ENCODE measurements around the gene GRM7. TPM values are rescaled to one million over a fixed set of nuclear protein-coding genes. Genes with fewer than 3 reads are reported as not detected.

GRM7 gene
- total and polyA plus RNA-seq, 2 donors (not counting 1 experiment from before 2014, with no cell fraction given) = not detected

GRCh38 chr3:7709376-7710082 lies 848.6 kb downstream of the GRM7 start:
- Histone ChIP-seq H3K4me2 (replicated peaks; ENCODE audit: low read depth, low read length, poor library complexity, severe bottlenecking) (no peak overlapping the region), H3K4me3 (ENCODE audit: control extremely low read depth in 1 of 5, extremely low read depth in 1 of 5, insufficient read depth in 1 of 5, low read depth in 2 of 5, low read length in 4 of 5) (no peak overlapping the region), H3K79me2 (ENCODE audit: control insufficient read depth, insufficient read depth, low read length) (no peaks in the 10 kb centered on the region), H3K9me3 (ENCODE audit: control extremely low read depth in 1 of 3, control insufficient read depth in 2 of 3, insufficient read depth in 1 of 3, low read length in 2 of 3) (no peaks in the 10 kb centered on the region), H3K27ac (ENCODE audit: low read length in 2 of 2) (no peak overlapping the region), H3K36me3 (replicated peaks in 1 of 2; ENCODE audit: control extremely low read depth in 1 of 2, control insufficient read depth in 1 of 2, extremely low read depth in 1 of 2, insufficient read depth in 2 of 2, low read length in 1 of 2) (no peaks in the 10 kb centered on the region), H2AFZ (ENCODE audit: insufficient read depth, low read depth, low read length, poor library complexity, severe bottlenecking) (no peak overlapping the region), H3K27me3 (replicated peaks in 1 of 4; ENCODE audit: control extremely low read depth in 1 of 4, control insufficient read depth in 3 of 4, insufficient read depth in 4 of 4, low read length in 3 of 4) (no peaks in the 10 kb centered on the region), H4K20me1 (ENCODE audit: control insufficient read depth, insufficient read depth, low read length, poor library complexity, severe bottlenecking) (no peaks in the 10 kb centered on the region), H3K4me1 (ENCODE audit: control insufficient read depth in 2 of 2, insufficient read depth in 2 of 2, low read length in 2 of 2) (no peaks in the 10 kb centered on the region), H3K9ac (ENCODE audit: low read length) (no peak overlapping the region)
- no peak overlapping the region for H3K4me3 Mint-ChIP-seq
- DNase-seq = no peak
- no CpG with 5 or more reads among the region's 5 CpGs for WGBS (ENCODE audit: insufficient coverage)
- POLR2A ChIA-PET = no interaction called here
- H3K4me1 Mint-ChIP-seq = no peaks in the 10 kb centered on the region
- intact Hi-C loops (cut with micrococcal nuclease) = no loop called here
- TF ChIP-seq CTCF (IDR thresholded peaks at IDR 0.05) (no peak), EZH2 (IDR thresholded peaks at IDR 0.05; ENCODE audit: borderline replicate concordance, insufficient read depth, low read depth, low read length, poor library complexity, severe bottlenecking) (no peak)
- no peak for ATAC-seq (ENCODE audit: low read depth)
- no peaks in the 10 kb centered on the region for H3K27me3 Mint-ChIP-seq
- H3K27ac Mint-ChIP-seq = no peak overlapping the region
- CTCF ChIA-PET = no interaction called here
- H3K9me3 Mint-ChIP-seq (ENCODE audit: insufficient read depth) = peaks cover 6% of the 10 kb centered on the region

- no peaks in the 10 kb centered on the region for H4K20me1 ChIP-seq (ENCODE audit: control insufficient read depth, insufficient read depth, low read length, poor library complexity, severe bottlenecking)
- TF ChIP-seq EZH2 (IDR thresholded peaks at IDR 0.05; ENCODE audit: borderline replicate concordance, insufficient read depth, low read depth, low read length, poor library complexity, severe bottlenecking) (no peak), CTCF (IDR thresholded peaks at IDR 0.05) (no peak)
- H3K4me1 ChIP-seq (ENCODE audit: control insufficient read depth in 2 of 2, insufficient read depth in 2 of 2, low read length in 2 of 2) = no peaks in the 10 kb centered on the region
- no peak overlapping the region for H2AFZ ChIP-seq (ENCODE audit: insufficient read depth, low read depth, low read length, poor library complexity, severe bottlenecking)
- H3K4me3 ChIP-seq (ENCODE audit: control extremely low read depth in 1 of 5, extremely low read depth in 1 of 5, insufficient read depth in 1 of 5, low read depth in 2 of 5, low read length in 4 of 5) = no peak overlapping the region
- no peaks in the 10 kb centered on the region for H3K9me3 ChIP-seq (ENCODE audit: control extremely low read depth in 1 of 3, control insufficient read depth in 2 of 3, insufficient read depth in 1 of 3, low read length in 2 of 3)
- no peaks in the 10 kb centered on the region for H3K27me3 Mint-ChIP-seq
- intact Hi-C loops (cut with micrococcal nuclease) = no loop called here
- 56% methylated on average over 2 of the region's 3 CpGs for WGBS (ENCODE audit: insufficient coverage)
- H3K27me3 ChIP-seq (replicated peaks in 1 of 4; ENCODE audit: control extremely low read depth in 1 of 4, control insufficient read depth in 3 of 4, insufficient read depth in 4 of 4, low read length in 3 of 4) = no peaks in the 10 kb centered on the region
- H3K36me3 ChIP-seq (replicated peaks in 1 of 2; ENCODE audit: control extremely low read depth in 1 of 2, control insufficient read depth in 1 of 2, extremely low read depth in 1 of 2, insufficient read depth in 2 of 2, low read length in 1 of 2) = no peaks in the 10 kb centered on the region
- H3K4me1 Mint-ChIP-seq = no peaks in the 10 kb centered on the region
- ChIA-PET CTCF (no interaction called here), POLR2A (no interaction called here)
- peaks cover 6% of the 10 kb centered on the region for H3K9me3 Mint-ChIP-seq (ENCODE audit: insufficient read depth)
- no peak overlapping the region for H3K4me2 ChIP-seq (replicated peaks; ENCODE audit: low read depth, low read length, poor library complexity, severe bottlenecking)
- no peaks in the 10 kb centered on the region for H3K79me2 ChIP-seq (ENCODE audit: control insufficient read depth, insufficient read depth, low read length)
- no peak overlapping the region for H3K4me3 Mint-ChIP-seq
- no peak for DNase-seq
- no peak overlapping the region for H3K27ac ChIP-seq (ENCODE audit: low read length in 2 of 2)
- no peak for ATAC-seq (ENCODE audit: low read depth)
- H3K9ac ChIP-seq (ENCODE audit: low read length) = no peak overlapping the region
- no peak overlapping the region for H3K27ac Mint-ChIP-seq
Observed at GRCh38 chr3:7710284-7710683, 849.4 kb downstream of the GRM7 start.
